ENCODE measurements around the gene NAT10.
"Not testable (repeated sequence)": the region's sequence is repeated elsewhere in the genome, so short reads cannot be mapped to it uniquely, and the experiment has no call there.

Gene NAT10

GRCh38 chr11:34072041-34072440, 33.4 kb upstream of the NAT10 start:
- peaks cover 26 to 47% (median 35%) of the 10 kb centered on the region in 5 donors for H3K36me3 ChIP-seq (ENCODE audit: control insufficient read depth in 5 of 5, insufficient read depth in 5 of 5, low read length in 5 of 5)
- H3K4me1 ChIP-seq (ENCODE audit: control insufficient read depth in 5 of 5, insufficient read depth in 5 of 5, low read length in 5 of 5): peaks cover 0 to 33% (median 19%) of the 10 kb centered on the region in 5 donors
- H3K27ac ChIP-seq (ENCODE audit: low read depth, low read length): no peak overlapping the region

GRCh38 chr11:34072832-34073231, 32.6 kb upstream of the NAT10 start:
- Histone ChIP-seq H3K9ac (ENCODE audit: low read length in 5 of 5) (no peak overlapping the region), H3K27ac (ENCODE audit: low read depth, low read length) (no peak overlapping the region), H3K27me3 (ENCODE audit: control insufficient read depth in 5 of 5, insufficient read depth in 4 of 5, low read length in 5 of 5) (no peaks in the 10 kb centered on the region), H3K9me3 (ENCODE audit: control insufficient read depth in 5 of 5, low read length in 5 of 5) (no peaks in the 10 kb centered on the region), H3K4me3 (ENCODE audit: low read depth in 1 of 5, low read length in 5 of 5) (no peak overlapping the region), H3K36me3 (ENCODE audit: control insufficient read depth in 5 of 5, insufficient read depth in 5 of 5, low read length in 5 of 5) (peaks cover 32 to 53% (median 41%) of the 10 kb centered on the region in 5 donors), H3K4me1 (ENCODE audit: control insufficient read depth in 5 of 5, insufficient read depth in 5 of 5, low read length in 5 of 5) (peaks cover 0 to 27% (median 16%) of the 10 kb centered on the region in 5 donors)

More at GRCh38 chr11:34072041-34072440, 33.4 kb upstream of the NAT10 start:
- Histone ChIP-seq H3K9ac (ENCODE audit: low read length in 5 of 5) (no peak overlapping the region), H3K27me3 (ENCODE audit: control insufficient read depth in 5 of 5, insufficient read depth in 4 of 5, low read length in 5 of 5) (no peaks in the 10 kb centered on the region), H3K9me3 (ENCODE audit: control insufficient read depth in 5 of 5, low read length in 5 of 5) (no peaks in the 10 kb centered on the region), H3K4me3 (ENCODE audit: low read depth in 1 of 5, low read length in 5 of 5) (no peak overlapping the region)

- Histone ChIP-seq H3K36me3 (ENCODE audit: control insufficient read depth in 5 of 5, insufficient read depth in 5 of 5, low read length in 5 of 5) (peaks cover 36 to 66% (median 54%) of the 10 kb centered on the region in 5 donors), H3K27ac (ENCODE audit: low read depth, low read length) (peak overlapping the region; percentile 75), H3K4me3 (ENCODE audit: low read depth in 1 of 5, low read length in 5 of 5) (no peak overlapping the region), H3K4me1 (ENCODE audit: control insufficient read depth in 5 of 5, insufficient read depth in 5 of 5, low read length in 5 of 5) (peaks cover 0 to 20% (median 8%) of the 10 kb centered on the region in 5 donors), H3K27me3 (ENCODE audit: control insufficient read depth in 5 of 5, insufficient read depth in 4 of 5, low read length in 5 of 5) (no peaks in the 10 kb centered on the region), H3K9ac (ENCODE audit: low read length in 5 of 5) (no peak overlapping the region), H3K9me3 (ENCODE audit: control insufficient read depth in 5 of 5, low read length in 5 of 5) (no peaks in the 10 kb centered on the region)
Observed at GRCh38 chr11:34074391-34074790, 31.0 kb upstream of the NAT10 start.

GRCh38 chr11:34075178-34075820, 30.1 kb upstream of the NAT10 start:
- Histone ChIP-seq H3K27me3 (ENCODE audit: control insufficient read depth in 5 of 5, insufficient read depth in 4 of 5, low read length in 5 of 5) (no peaks in the 10 kb centered on the region), H3K27ac (ENCODE audit: low read depth, low read length) (peak overlapping the region; percentile 75), H3K4me3 (ENCODE audit: low read depth in 1 of 5, low read length in 5 of 5) (no peak overlapping the region), H3K4me1 (ENCODE audit: control insufficient read depth in 5 of 5, insufficient read depth in 5 of 5, low read length in 5 of 5) (peaks cover 0 to 11% (median 4%) of the 10 kb centered on the region in 5 donors), H3K36me3 (ENCODE audit: control insufficient read depth in 5 of 5, insufficient read depth in 5 of 5, low read length in 5 of 5) (peaks cover 42 to 75% (median 58%) of the 10 kb centered on the region in 5 donors), H3K9me3 (ENCODE audit: control insufficient read depth in 5 of 5, low read length in 5 of 5) (no peaks in the 10 kb centered on the region), H3K9ac (ENCODE audit: low read length in 5 of 5) (peak overlapping the region in 1 of 5 donors; percentile 51)

GRCh38 chr11:34080609-34081008, 24.8 kb upstream of the NAT10 start:
- Histone ChIP-seq H3K9me3 (ENCODE audit: control insufficient read depth in 5 of 5, low read length in 5 of 5) (no peaks in the 10 kb centered on the region), H3K4me1 (ENCODE audit: control insufficient read depth in 5 of 5, insufficient read depth in 5 of 5, low read length in 5 of 5) (peaks cover 0 to 12% (median 6%) of the 10 kb centered on the region in 5 donors), H3K27ac (ENCODE audit: low read depth, low read length) (no peak overlapping the region), H3K9ac (ENCODE audit: low read length in 5 of 5) (no peak overlapping the region), H3K27me3 (ENCODE audit: control insufficient read depth in 5 of 5, insufficient read depth in 4 of 5, low read length in 5 of 5) (no peaks in the 10 kb centered on the region), H3K4me3 (ENCODE audit: low read depth in 1 of 5, low read length in 5 of 5) (no peak overlapping the region), H3K36me3 (ENCODE audit: control insufficient read depth in 5 of 5, insufficient read depth in 5 of 5, low read length in 5 of 5) (peaks cover 54 to 92% (median 75%) of the 10 kb centered on the region in 5 donors)

GRCh38 chr11:34084637-34085036, 20.8 kb upstream of the NAT10 start:
- Histone ChIP-seq H3K4me1 (ENCODE audit: control insufficient read depth in 5 of 5, insufficient read depth in 5 of 5, low read length in 5 of 5) (peaks cover 0 to 12% (median 6%) of the 10 kb centered on the region in 5 donors), H3K27me3 (ENCODE audit: control insufficient read depth in 5 of 5, insufficient read depth in 4 of 5, low read length in 5 of 5) (no peaks in the 10 kb centered on the region), H3K9ac (ENCODE audit: low read length in 5 of 5) (peak overlapping the region in 1 of 5 donors; percentile 17), H3K9me3 (ENCODE audit: control insufficient read depth in 5 of 5, low read length in 5 of 5) (no peaks in the 10 kb centered on the region), H3K4me3 (ENCODE audit: low read depth in 1 of 5, low read length in 5 of 5) (no peak overlapping the region), H3K27ac (ENCODE audit: low read depth, low read length) (no peak overlapping the region), H3K36me3 (ENCODE audit: control insufficient read depth in 5 of 5, insufficient read depth in 5 of 5, low read length in 5 of 5) (peaks cover 48 to 92% (median 79%) of the 10 kb centered on the region in 5 donors)

- Histone ChIP-seq H3K27me3 (ENCODE audit: control insufficient read depth in 5 of 5, insufficient read depth in 4 of 5, low read length in 5 of 5) (no peaks in the 10 kb centered on the region), H3K36me3 (ENCODE audit: control insufficient read depth in 5 of 5, insufficient read depth in 5 of 5, low read length in 5 of 5) (peaks cover 56 to 91% (median 82%) of the 10 kb centered on the region in 5 donors), H3K4me1 (ENCODE audit: control insufficient read depth in 5 of 5, insufficient read depth in 5 of 5, low read length in 5 of 5) (peaks cover 0 to 12% (median 6%) of the 10 kb centered on the region in 5 donors), H3K9me3 (ENCODE audit: control insufficient read depth in 5 of 5, low read length in 5 of 5) (no peaks in the 10 kb centered on the region), H3K9ac (ENCODE audit: low read length in 5 of 5) (no peak overlapping the region), H3K4me3 (ENCODE audit: low read depth in 1 of 5, low read length in 5 of 5) (no peak overlapping the region), H3K27ac (ENCODE audit: low read depth, low read length) (no peak overlapping the region)
Observed at GRCh38 chr11:34086554-34087283, 18.7 kb upstream of the NAT10 start.

- no peaks in the 10 kb centered on the region for H3K27me3 ChIP-seq (ENCODE audit: control insufficient read depth in 5 of 5, insufficient read depth in 4 of 5, low read length in 5 of 5)
- no peak overlapping the region for H3K4me3 ChIP-seq (ENCODE audit: low read depth in 1 of 5, low read length in 5 of 5)
- no peak overlapping the region for H3K9ac ChIP-seq (ENCODE audit: low read length in 5 of 5)
- H3K9me3 ChIP-seq (ENCODE audit: control insufficient read depth in 5 of 5, low read length in 5 of 5): no peaks in the 10 kb centered on the region
- H3K36me3 ChIP-seq (ENCODE audit: control insufficient read depth in 5 of 5, insufficient read depth in 5 of 5, low read length in 5 of 5): peaks cover 41 to 89% (median 80%) of the 10 kb centered on the region in 5 donors
- H3K4me1 ChIP-seq (ENCODE audit: control insufficient read depth in 5 of 5, insufficient read depth in 5 of 5, low read length in 5 of 5): no peaks in the 10 kb centered on the region
- no peak overlapping the region for H3K27ac ChIP-seq (ENCODE audit: low read depth, low read length)
Observed at GRCh38 chr11:34091825-34092224, 13.6 kb upstream of the NAT10 start.

GRCh38 chr11:34094900-34095299, 10.5 kb upstream of the NAT10 start:
- H3K9me3 ChIP-seq (ENCODE audit: control insufficient read depth in 5 of 5, low read length in 5 of 5); H3K4me1 ChIP-seq (ENCODE audit: control insufficient read depth in 5 of 5, insufficient read depth in 5 of 5, low read length in 5 of 5); H3K27ac ChIP-seq (ENCODE audit: low read depth, low read length); H3K9ac ChIP-seq (ENCODE audit: low read length in 5 of 5); H3K27me3 ChIP-seq (ENCODE audit: control insufficient read depth in 5 of 5, insufficient read depth in 4 of 5, low read length in 5 of 5); H3K4me3 ChIP-seq (ENCODE audit: low read depth in 1 of 5, low read length in 5 of 5): not testable (repeated sequence)
- peaks cover 56 to 99% (median 88%) of the 10 kb centered on the region in 5 donors for H3K36me3 ChIP-seq (ENCODE audit: control insufficient read depth in 5 of 5, insufficient read depth in 5 of 5, low read length in 5 of 5)

GRCh38 chr11:34098813-34099212, 6.6 kb upstream of the NAT10 start:
- H3K9me3 ChIP-seq (ENCODE audit: control insufficient read depth in 5 of 5, low read length in 5 of 5): no peaks in the 10 kb centered on the region
- H3K27me3 ChIP-seq (ENCODE audit: control insufficient read depth in 5 of 5, insufficient read depth in 4 of 5, low read length in 5 of 5): no peaks in the 10 kb centered on the region
- H3K27ac ChIP-seq (ENCODE audit: low read depth, low read length): no peak overlapping the region
- no peaks in the 10 kb centered on the region for H3K4me1 ChIP-seq (ENCODE audit: control insufficient read depth in 5 of 5, insufficient read depth in 5 of 5, low read length in 5 of 5)
- no peak overlapping the region for H3K4me3 ChIP-seq (ENCODE audit: low read depth in 1 of 5, low read length in 5 of 5)
- H3K36me3 ChIP-seq (ENCODE audit: control insufficient read depth in 5 of 5, insufficient read depth in 5 of 5, low read length in 5 of 5): peaks cover 64 to 80% (median 67%) of the 10 kb centered on the region in 5 donors
- H3K9ac ChIP-seq (ENCODE audit: low read length in 5 of 5): no peak overlapping the region

All from subcutaneous abdominal adipose tissue (tissue), 5 donors.